HepG2 (cell line): Measurements from ENCODE around the gene PIK3IP1. TPM values are rescaled to one million over a fixed set of nuclear protein-coding genes. Genes with fewer than 3 reads are reported as not detected.

Source experiments
- ATAC-seq: fragments of 200-7000 bp; cut with Tn5 transposase; 3 replicates; pipeline ENCODE4 v1.9.1; 2020; ENCODE audit warnings: mild to moderate bottlenecking, moderate library complexity
- BruUV-seq: library from RNA; stranded (reverse); fragments of 400-500 nt; replicated peaks from 2 replicates; lab custom pipeline; 2021; lab: Mats Ljungman, UMichigan
- CTCF ChIA-PET: fragments of 300-600 bp; formaldehyde crosslinking; extraction: SDS; loops from one replicate; lab custom pipeline; 2021; ENCODE audit warnings: low total read pairs, inconsistent platforms, low intra/inter-chr PET ratio; lab: Yijun Ruan, JAX
- POLR2A ChIA-PET: fragments of 350-600 bp; sonication (Branson Sonifier 250); formaldehyde crosslinking; loops from one replicate; lab custom pipeline; 2020; ENCODE audit warnings: antibody characterized with exemption, inconsistent platforms; lab: Yijun Ruan, JAX
- DNase-seq: peaks from one replicate; pipeline ENCODE4 v3.0.0-alpha.2; 2015; ENCODE audit warnings: low spot score
- FAIRE-seq: peaks from 3 replicates; lab custom pipeline; 2011; peaks lifted over from hg19 to GRCh38; lab: Jason Lieb, UNC
- H2AFZ ChIP-seq: one replicate; pipeline ENCODE4 v1.6.1; 2011; ENCODE audit warnings: low read length, inconsistent platforms
- H3K27ac ChIP-seq: fragments of 300-600 bp; 3 replicates; pipeline ENCODE4 v1.8.0; 2011; ENCODE audit warnings: mixed run types, mild to moderate bottlenecking, mixed read lengths, low read length, inconsistent platforms; ENCODE audit not compliant: insufficient read depth; ENCODE audit errors: extremely low read length
- H3K27me3 ChIP-seq, 2 experiments: fragments of 200-600 bp in 1 of 2; 2 replicates in 1 of 2; 3 replicates in 1 of 2; pipeline versions ENCODE4 v1.6.0 to v1.8.0; 2011; ENCODE audit warnings: low read length in 2 of 2, mild to moderate bottlenecking in 2 of 2, moderate library complexity in 2 of 2, inconsistent platforms in 1 of 2; ENCODE audit not compliant: insufficient read depth in 2 of 2, control insufficient read depth in 1 of 2
- H3K36me3 ChIP-seq, 2 experiments: fragments of 200-600 bp in 1 of 2; replicated peaks in 1 of 2; 2 replicates in 1 of 2; 3 replicates in 1 of 2; pipeline versions ENCODE4 v1.5.1 to v1.8.0; 2011; ENCODE audit warnings: low read length in 2 of 2, inconsistent platforms in 1 of 2; ENCODE audit not compliant: insufficient read depth in 2 of 2, control insufficient read depth in 1 of 2
- H3K4me1 ChIP-seq: 2 replicates; pipeline ENCODE4 v1.5.1; 2012; ENCODE audit warnings: low read length, inconsistent platforms; ENCODE audit not compliant: insufficient read depth
- H3K4me2 ChIP-seq: 2 replicates; pipeline ENCODE4 v1.6.0; 2011; ENCODE audit warnings: low read depth, low read length, inconsistent platforms
- H3K4me3 ChIP-seq, 3 experiments: fragments of 200-600 bp in 1 of 3; sonication (generic), shearing (Covaris generic) in 1 of 3; replicated peaks in 1 of 3; 2 replicates each; pipeline ENCODE4 v1.5.1; 2011 to 2016; ENCODE audit warnings: low read length in 3 of 3, inconsistent platforms in 2 of 3, low read depth in 2 of 3, mild to moderate bottlenecking in 2 of 3, control low read depth in 1 of 3, mixed read lengths in 1 of 3; ENCODE audit not compliant: insufficient read depth in 1 of 3
- H3K79me2 ChIP-seq: one replicate; pipeline ENCODE4 v1.6.1; 2011; ENCODE audit warnings: low read length, inconsistent platforms; ENCODE audit not compliant: insufficient read depth
- H3K9ac ChIP-seq: 2 replicates; pipeline ENCODE4 v1.6.0; 2011; ENCODE audit warnings: mild to moderate bottlenecking, low read depth, low read length, inconsistent platforms; ENCODE audit not compliant: insufficient read depth
- H3K9me3 ChIP-seq: 2 replicates; pipeline ENCODE4 v1.5.1; 2012; ENCODE audit warnings: mild to moderate bottlenecking, low read length
- H4K20me1 ChIP-seq: 2 replicates; pipeline ENCODE4 v1.6.0; 2011; ENCODE audit warnings: inconsistent platforms, mild to moderate bottlenecking, low read length, moderate library complexity; ENCODE audit not compliant: insufficient read depth
- HNF4A ChIP-seq: sonication (generic); formaldehyde crosslinking; IDR thresholded peaks from 2 replicates; pipeline ENCODE4 v1.4.0; 2020; ENCODE audit warnings: missing genetic modification reagents
- HNRNPH1 ChIP-seq: fragments of 200-400 bp; formaldehyde crosslinking; optimal IDR thresholded peaks from 2 replicates; pipeline ENCODE3; 2017; ENCODE audit warnings: mild to moderate bottlenecking, low read depth, low read length
- NAIF1 ChIP-seq: sonication (generic); formaldehyde crosslinking; IDR thresholded peaks from 2 replicates; pipeline ENCODE4 v1.5.0; 2020; ENCODE audit warnings: mild to moderate bottlenecking, missing genetic modification reagents, borderline replicate concordance
- TEAD3 ChIP-seq: optimal IDR thresholded peaks from 2 replicates; pipeline ENCODE3; 2016; ENCODE audit warnings: borderline replicate concordance
- TFAP4 ChIP-seq: sonication (generic); IDR thresholded peaks from 2 replicates; pipeline ENCODE4 v1.6.1; 2016; ENCODE audit warnings: low read depth, borderline replicate concordance
- ZNF142 ChIP-seq: sonication (generic); formaldehyde crosslinking; IDR thresholded peaks from 2 replicates; pipeline ENCODE4 v1.4.0; 2020; ENCODE audit warnings: missing genetic modification reagents
- ZNF260 ChIP-seq: sonication (generic); formaldehyde crosslinking; IDR thresholded peaks from 2 replicates; pipeline ENCODE4 v1.4.0; 2020; ENCODE audit warnings: missing genetic modification reagents, low read depth, mild to moderate bottlenecking, borderline replicate concordance
- ZNF331 ChIP-seq: sonication (generic); formaldehyde crosslinking; IDR thresholded peaks from 2 replicates; pipeline ENCODE4 v1.4.0; 2020; ENCODE audit warnings: missing genetic modification reagents
- ZNF333 ChIP-seq: sonication (generic); formaldehyde crosslinking; IDR thresholded peaks from 2 replicates; pipeline ENCODE4 v1.4.0; 2020; ENCODE audit warnings: mild to moderate bottlenecking, missing genetic modification reagents, borderline replicate concordance
- WGBS: methylation state at CpG from one replicate; pipeline ENCODE4 v1.1.6; 2017; ENCODE audit warnings: low lambda C conversion rate; 5-methylcytosine and 5-hydroxymethylcytosine counted together
- in situ Hi-C: cut with HindIII; loops from 2 replicates; pipeline ENCODE4 v1.10.0; 2017; ENCODE audit warnings: low pct_unique_long_range_greater_than_20kb; ENCODE audit not compliant: extremely low pct_ligation_motif_present
- intact Hi-C: fragments of 100-400 bp; cut with micrococcal nuclease; formaldehyde crosslinking; loops from one replicate; pipeline ENCODE4 v1.10.0; 2022; ENCODE audit not compliant: unreplicated experiment
- polyA plus RNA-seq, 8 experiments: library from polyadenylated mRNA; depleted of rRNA in 3 of 8; stranded (reverse) in 7 of 8; unstranded in 1 of 8; fragments of >200 nt; fragmentation: Illumina TruSeq in 4 of 8; extraction: Trizol in 4 of 8; gene quantifications; 2 replicates each; pipeline versions ENCODE4 v1.2.1 to v1.2.3, GENCODE V29; 2011 to 2016; ENCODE audit warnings: low read depth in 4 of 8, missing spikeins in 1 of 8, mixed read lengths in 1 of 8; ENCODE audit not compliant: insufficient read depth in 1 of 8
- total RNA-seq, 5 experiments: library from RNA; depleted of rRNA; stranded (reverse); fragments of >200 nt; fragmentation: Illumina TruSeq; extraction: Trizol; gene quantifications; 2 replicates each; pipeline ENCODE4 v1.2.3, GENCODE V29; 2016; ENCODE audit warnings: low read depth in 1 of 5
- TF ChIP-seq, protein P1 (sequence below): IDR thresholded peaks from 2 replicates; pipeline ENCODE4 v1.6.1; 2016; ENCODE audit warnings: missing compliant biosample characterization, missing genetic modification reagents, borderline replicate concordance

Gene PIK3IP1
- total and polyA plus RNA-seq, 2 of the 13 experiments (the other 11 are each of a cell fraction or from before 2014, with no cell fraction given), result 1.3 to 2.5 TPM

DNA sequence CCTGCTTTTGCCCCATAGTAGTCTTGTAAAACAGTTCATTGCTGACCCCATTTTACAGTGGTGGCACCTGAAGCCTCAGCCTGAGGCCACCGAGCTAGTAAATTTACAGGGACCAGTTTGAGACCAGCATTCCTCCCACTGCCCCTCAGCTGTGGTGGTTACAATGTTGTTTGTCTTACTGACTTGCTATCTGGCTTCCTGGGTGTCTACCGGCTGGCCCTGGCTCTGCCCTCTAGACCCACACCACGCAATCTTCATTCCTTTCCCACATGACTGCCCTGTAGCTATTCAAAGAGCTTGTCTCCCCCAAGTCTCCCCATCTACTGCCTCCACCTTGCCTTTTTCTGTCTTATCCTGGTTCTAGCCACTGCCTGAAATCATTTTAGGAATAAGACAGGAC is 20.8 kb downstream of the PIK3IP1 start:
- no peak for TF ChIP-seq ZNF331 (CRISPR knock-in tag)
- no peak for TF ChIP-seq HNRNPH1
- TF ChIP-seq HNF4A, result peak; percentile 14; the same call in 1 of the 2 replicates
- TF ChIP-seq TFAP4, result peak; percentile 26; the same call in 1 of the 2 replicates
- H3K27me3 ChIP-seq, result no peaks in the 10 kb centered on the region
- ChIA-PET POLR2A (interaction anchor here (0.5 kb wide), 1 partner anchor 643 kb away, joined by 3 read pairs; no protein-coding TSS in a partner anchor), CTCF (no interaction called here)
- no peak overlapping the region for H3K4me3 ChIP-seq
- in situ Hi-C loops, result no loop called here
- no peaks in the 10 kb centered on the region for H3K9me3 ChIP-seq
- intact Hi-C loops, result no loop called here
- H3K36me3 ChIP-seq, result peaks cover 38 to 79% of the 10 kb centered on the region in 2 experiments
- no peak for FAIRE-seq
- peak; percentile 77 for ATAC-seq
- no peak overlapping the region for H3K9ac ChIP-seq
- H3K79me2 ChIP-seq, result no peaks in the 10 kb centered on the region
- no peak overlapping the region for H3K4me2 ChIP-seq
- BruUV-seq, result no TSS peak
- peaks cover 5% of the 10 kb centered on the region; the same call in 1 of the 2 replicates for H4K20me1 ChIP-seq
- H2AFZ ChIP-seq, result no peak overlapping the region
- 49% methylated on average over 3 of the region's 3 CpGs for WGBS
- H3K4me1 ChIP-seq, result peaks cover 23% of the 10 kb centered on the region
- H3K27ac ChIP-seq, result peak overlapping the region; percentile 41
- peak; percentile 50 for DNase-seq

DNA sequence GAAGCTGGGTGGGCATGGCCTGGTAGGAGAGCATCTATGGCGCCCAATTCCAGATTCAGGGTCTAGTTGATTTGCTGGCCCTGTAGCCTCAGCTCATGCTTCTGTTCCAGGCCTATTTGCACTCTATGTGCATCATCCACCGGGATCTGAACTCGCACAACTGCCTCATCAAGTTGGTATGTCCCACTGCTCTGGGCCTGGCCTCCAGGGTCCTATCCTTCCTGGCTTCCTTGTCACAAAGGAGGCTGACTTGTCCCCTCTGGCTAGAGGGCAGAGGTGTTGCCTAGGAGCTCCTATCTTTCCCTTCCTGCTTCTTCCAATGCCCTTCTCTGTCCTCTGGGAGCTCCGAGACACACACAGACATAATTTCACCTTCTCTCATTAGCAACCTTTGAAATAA is 21.3 kb downstream of the PIK3IP1 start:
- DNase-seq, result no peak
- no peak for ATAC-seq
- peaks cover 23% of the 10 kb centered on the region for H3K4me1 ChIP-seq
- H3K9me3 ChIP-seq, result no peaks in the 10 kb centered on the region
- H3K4me2 ChIP-seq, result no peak overlapping the region
- H3K9ac ChIP-seq, result no peak overlapping the region
- intact Hi-C loops (no loop called here), in situ Hi-C loops (no loop called here)
- H2AFZ ChIP-seq, result no peak overlapping the region
- peaks cover 41 to 82% of the 10 kb centered on the region in 2 experiments for H3K36me3 ChIP-seq
- CTCF ChIA-PET, result no interaction called here
- WGBS, result 90% methylated on average over 3 of the region's 4 CpGs
- H4K20me1 ChIP-seq, result peaks cover 7% of the 10 kb centered on the region; the same call in 1 of the 2 replicates
- H3K79me2 ChIP-seq, result no peaks in the 10 kb centered on the region
- H3K27ac ChIP-seq, result peak overlapping the region; percentile 41
- no peaks in the 10 kb centered on the region for H3K27me3 ChIP-seq
- POLR2A ChIA-PET, result interaction anchor here (0.5 kb wide), 1 partner anchor 644 kb away, joined by 3 read pairs; no protein-coding TSS in a partner anchor
- no TSS peak for BruUV-seq
- no peak overlapping the region for H3K4me3 ChIP-seq
- FAIRE-seq, result no peak
- TF ChIP-seq TEAD3 (no peak), NAIF1 (no peak), ZNF260 (CRISPR knock-in tag) (no peak), ZNF333 (CRISPR knock-in tag) (no peak), ZNF142 (CRISPR knock-in tag) (no peak)
- TF ChIP-seq, protein P1, sequence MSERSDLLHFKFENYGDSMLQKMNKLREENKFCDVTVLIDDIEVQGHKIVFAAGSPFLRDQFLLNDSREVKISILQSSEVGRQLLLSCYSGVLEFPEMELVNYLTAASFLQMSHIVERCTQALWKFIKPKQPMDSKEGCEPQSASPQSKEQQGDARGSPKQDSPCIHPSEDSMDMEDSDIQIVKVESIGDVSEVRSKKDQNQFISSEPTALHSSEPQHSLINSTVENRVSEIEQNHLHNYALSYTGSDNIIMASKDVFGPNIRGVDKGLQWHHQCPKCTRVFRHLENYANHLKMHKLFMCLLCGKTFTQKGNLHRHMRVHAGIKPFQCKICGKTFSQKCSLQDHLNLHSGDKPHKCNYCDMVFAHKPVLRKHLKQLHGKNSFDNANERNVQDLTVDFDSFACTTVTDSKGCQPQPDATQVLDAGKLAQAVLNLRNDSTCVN (CRISPR knock-in tag), result no peak
